Urothelium cell line (cell line): ENCODE data around the gene MED9.

Experiments used
- DNase-seq: peaks from one replicate; pipeline ENCODE4 v3.0.0; 2011; ENCODE audit warnings: low spot score, mixed read lengths
- FAIRE-seq: peaks from 2 replicates; lab custom pipeline; 2011; peaks lifted over from hg19 to GRCh38; lab: Jason Lieb, UNC

MED9 gene

DNA sequence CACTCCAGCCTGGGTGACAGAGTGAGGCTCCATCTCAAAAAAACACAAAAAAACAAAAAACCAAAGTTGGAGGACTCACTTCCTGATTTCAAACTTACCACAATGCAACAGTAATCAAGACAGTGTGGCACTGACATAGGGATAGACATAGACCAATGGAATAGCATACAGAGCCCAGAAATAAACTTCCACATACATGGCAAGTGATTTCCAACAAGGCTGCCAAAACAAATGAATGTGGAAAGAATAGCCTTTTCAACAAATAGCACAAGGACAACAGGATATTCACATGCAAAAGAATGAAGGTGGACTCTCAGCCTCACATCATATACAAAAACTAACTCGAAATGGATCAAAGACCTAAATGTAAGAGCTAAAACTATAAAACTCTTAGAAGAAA, 56.2 kb downstream of the MED9 start:
- FAIRE-seq (no peak), DNase-seq (no peak)

DNA sequence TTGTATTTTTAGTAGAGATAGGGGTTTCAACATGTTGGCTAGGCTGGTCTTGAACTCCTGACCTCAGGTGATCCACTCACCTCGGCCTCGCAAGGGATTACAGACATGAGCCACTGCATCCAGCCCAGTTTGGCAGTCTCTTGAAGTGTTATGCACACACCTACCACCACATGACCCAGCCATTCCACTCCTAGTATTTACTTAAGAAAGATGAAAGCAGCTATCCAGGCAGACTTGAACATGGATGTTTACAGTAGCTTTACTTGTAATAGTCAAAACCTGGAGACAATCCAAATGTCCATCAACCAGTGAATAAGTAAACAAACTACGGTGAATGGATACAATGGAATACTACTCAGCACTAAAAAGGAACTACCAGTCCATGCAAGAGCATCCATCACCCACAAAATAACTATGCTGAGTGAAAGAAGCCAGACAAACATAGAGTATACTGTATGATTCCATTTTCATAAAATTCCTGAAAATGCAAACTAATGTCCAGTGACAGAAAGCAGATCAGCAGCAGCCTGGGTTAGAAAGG, 57.2 kb downstream of the MED9 start:
- FAIRE-seq: no peak

DNA sequence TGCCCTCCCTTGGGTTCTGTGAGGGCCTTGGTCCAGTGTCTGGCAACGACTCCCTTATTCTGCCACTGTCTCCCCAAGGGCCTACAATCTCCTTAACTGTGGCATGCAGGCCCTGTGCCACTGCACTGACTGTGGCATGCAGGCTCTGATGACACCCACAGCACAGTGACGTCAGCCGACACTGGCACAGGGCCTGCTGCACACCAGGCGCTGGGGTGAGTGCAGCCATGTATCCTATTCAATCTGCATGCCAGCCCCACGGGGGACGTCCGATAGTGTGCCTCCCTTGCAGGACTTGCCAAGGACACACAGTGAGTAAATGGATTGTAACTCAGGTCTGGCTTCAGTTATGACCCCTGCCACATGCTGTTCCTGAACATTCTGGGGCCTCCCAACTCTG, 59.2 kb downstream of the MED9 start:
- FAIRE-seq (no peak), DNase-seq (no peak)

More for the DNA sequence above, 57.2 kb downstream of the MED9 start:
- DNase-seq: no peak

DNA sequence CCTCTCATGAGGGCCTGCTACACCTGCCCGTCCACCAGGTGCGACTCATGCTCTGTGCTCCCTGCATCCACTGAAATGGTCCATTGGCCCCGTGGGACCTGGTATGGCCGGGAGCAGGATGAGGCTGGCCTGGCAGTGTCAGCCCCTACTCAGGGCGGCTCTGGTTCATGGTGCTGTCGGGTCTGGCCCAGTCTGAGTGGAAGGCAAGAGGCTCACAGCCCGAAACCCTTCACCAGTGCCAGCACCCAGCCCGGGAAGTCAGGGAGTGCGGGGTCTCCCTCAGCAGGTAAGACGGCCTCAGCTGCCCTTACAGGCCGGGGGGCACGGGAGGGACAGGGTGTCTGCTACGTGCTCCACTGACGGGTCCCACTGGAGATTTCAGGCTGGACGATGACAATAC, 59.9 kb downstream of the MED9 start:
- DNase-seq (no peak), FAIRE-seq (peak; percentile 42)

DNA sequence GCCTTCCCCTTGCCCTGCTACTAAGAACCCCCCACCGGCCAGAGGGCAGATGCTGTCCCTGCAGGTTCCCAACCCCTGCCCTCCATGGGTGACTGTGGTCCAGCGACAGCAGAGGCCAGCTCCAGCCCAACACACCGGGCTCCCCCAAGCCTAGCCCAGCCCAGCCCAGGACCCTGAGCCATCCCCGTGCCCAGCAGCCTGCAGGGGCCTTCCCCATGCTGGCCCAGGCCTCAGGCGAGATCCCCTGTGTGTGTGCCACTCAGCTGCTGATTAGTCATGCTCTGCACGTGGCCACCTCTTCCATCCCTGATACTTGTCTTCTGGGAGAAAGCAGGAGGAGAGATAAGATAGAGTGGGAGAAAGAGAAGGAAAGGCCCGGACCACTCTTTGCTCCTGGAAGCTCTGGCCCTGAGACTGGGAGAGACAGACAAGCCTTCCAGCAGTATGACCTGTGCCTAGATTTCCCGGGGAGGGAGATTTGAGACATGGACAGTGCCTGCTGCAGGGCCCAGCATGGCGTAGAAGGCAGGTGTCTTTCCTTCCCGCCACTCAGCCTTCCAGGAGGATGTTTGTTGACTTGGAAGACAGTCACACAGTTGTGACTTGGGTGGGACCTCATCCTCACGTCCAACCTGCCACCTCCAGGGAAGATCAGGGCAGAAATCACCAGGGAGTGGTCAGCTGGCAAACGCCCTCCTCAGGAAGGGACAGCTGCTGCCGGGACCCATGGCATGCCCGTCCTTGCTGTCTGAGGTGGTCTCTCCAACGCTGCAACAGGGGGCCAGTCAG, 60.7 kb downstream of the MED9 start:
- FAIRE-seq (no peak), DNase-seq (no peak)

DNA sequence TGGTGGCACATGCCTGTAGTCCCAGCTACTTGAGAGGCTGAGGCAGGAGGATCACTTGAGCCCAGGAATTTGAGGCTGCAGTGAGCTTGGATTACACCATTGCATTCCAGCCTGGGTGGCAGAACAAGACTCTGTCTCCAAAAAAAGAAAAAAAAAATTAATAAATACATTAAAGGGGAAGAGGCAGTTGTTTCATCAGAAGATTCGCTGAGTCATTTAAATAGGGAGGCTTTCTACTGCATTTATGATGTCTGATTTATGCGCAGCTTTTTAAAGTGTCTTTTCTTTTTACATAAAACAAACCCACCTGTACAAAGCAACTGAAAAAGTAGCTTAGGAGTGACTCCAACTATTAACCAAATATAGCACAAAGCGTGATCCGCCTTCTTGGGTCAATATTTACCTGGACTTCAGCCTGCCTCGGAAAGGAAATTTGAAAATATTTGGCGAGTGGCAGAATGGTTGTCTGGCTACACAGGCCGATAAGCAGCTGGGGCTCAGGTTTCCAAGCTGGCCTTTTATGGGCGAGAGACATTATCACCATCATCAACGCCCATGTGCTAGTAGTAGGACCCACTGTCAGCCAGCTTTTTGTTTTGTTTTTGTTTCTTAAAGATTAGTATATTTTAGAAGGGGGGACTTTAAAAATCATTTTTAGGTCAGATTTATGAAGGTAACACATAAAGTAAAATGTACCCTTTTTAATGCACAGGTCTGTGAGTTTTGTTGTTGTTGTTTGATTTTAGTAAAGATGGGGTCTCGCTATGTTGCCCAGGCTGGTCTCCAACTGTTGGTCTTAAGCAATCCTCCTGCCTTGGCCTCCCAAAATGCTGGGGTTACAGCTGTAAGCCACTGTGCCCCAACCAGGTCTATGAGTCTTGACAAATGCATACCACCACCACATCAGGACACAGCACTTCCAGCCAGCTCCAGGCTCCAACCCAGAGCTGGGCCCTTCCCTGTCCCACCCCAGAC, 61.9 kb downstream of the MED9 start:
- FAIRE-seq (no peak), DNase-seq (no peak)

DNA sequence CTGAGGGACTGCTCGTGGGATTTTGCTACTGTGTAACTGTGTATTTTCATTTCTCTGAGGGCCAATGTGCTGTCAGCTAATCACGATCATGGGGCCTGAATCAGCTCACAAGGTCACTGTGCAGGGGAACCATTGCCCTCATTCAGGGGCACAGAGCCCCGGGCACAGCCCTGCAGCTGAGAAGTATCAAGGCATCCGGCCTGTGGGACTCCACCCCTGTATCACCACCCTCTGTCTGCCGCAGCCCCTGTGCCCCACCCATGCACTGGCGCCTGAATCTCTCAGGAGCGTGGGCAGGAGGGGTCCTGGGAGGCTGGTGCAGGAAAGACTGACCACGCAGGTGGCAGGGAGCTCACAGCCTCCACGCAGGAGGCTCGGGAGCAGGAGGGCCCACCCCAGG, 62.8 kb downstream of the MED9 start:
- FAIRE-seq (no peak), DNase-seq (no peak)

DNA sequence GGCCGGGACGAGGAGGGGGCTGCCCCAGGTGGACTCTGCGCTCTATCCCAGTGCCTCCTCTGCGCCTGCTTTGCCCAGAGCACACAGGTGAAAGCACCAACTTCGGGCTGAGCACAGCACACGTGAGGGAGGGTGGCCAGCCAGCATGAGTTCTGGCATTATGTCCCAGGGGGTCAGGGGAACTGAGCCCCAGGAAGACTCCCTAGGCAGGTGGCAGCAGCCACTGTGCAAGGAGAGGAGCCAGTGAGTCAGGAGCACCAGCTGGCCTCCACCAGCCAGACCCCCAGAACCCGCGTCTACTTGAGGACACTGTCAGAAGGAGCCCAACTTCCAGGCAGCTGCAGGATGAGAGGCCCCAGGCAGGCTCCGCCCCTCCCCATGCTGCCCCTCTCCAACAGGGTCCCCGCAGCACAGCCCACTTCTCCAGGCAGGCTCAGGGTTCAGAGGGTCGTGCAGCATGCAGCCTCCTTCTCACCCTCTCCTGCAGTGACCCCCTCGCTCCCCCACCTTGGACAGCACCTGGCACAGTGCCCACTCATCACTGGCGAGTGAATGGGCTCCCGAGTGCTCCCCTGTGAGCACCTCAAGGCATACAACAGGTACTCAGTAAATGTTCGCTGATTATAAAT, 63.6 kb downstream of the MED9 start:
- DNase-seq: no peak
- FAIRE-seq: no peak

DNA sequence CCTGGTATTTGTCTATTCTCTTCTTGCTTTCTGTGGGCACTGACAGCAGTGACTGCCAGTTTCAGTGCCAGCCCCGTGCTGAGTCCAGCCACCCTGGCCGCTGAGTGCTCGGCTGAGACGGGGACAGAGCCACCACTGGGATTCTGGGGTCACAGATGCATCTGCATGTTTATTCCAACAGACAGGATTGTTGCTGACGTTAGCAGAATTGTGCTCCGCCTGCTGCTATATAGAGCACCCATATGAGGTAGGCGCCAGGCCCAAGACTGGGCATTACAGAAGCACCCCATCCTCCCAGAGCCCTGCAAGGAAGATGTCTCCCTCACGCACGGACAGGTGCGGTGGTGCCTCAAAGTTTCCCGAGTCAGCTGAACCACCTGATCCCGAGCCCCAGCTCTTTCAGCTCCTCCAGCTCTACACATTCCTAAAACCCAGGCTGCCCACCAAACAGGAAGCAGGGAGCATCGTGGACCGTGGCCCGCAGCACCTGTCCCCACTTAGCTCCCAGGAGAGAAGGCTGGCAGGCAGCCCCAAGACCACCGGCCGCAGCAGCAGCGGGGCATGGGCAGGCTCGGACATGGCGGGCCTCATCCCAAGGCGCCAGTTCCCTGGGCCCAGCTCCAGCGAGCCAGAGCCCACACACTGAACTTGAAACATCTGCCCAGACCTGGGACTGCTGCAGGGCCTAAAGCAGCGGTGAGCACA, 64.3 kb downstream of the MED9 start:
- DNase-seq (no peak), FAIRE-seq (no peak)

DNA sequence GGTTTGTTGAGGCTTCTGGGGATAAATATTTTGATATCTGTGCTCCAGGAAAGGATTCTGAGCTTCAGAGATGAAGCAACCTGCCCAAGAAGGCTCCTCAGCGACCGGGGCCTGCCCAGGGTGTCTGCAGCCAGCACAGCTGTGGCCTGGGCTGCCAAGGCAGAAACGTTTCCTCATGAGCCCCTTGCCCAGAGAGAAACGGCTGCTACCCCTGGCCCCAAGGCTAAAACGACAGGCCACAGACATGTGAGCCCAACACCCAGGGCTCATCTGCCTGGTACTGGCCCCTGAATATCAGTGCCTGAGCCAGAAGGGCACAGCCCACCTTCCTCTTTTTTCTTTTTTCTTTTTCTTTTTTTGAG, 64.8 kb downstream of the MED9 start:
- DNase-seq: no peak
- no peak for FAIRE-seq
